GM23248 (cell line): ENCODE measurements around the gene BAG1. TPM values are rescaled to one million over a fixed set of nuclear protein-coding genes. Genes with fewer than 3 reads are reported as not detected.

Experiments used
- DNase-seq: peaks from one replicate; pipeline ENCODE4 v3.0.0-alpha.2; 2015
- H2AFZ ChIP-seq: fragments of 200-600 bp; sonication (generic); 2 replicates; pipeline ENCODE4 v1.6.1; 2016; ENCODE audit warnings: antibody characterized with exemption
- H3F3A ChIP-seq: fragments of 200-600 bp; sonication (generic); 2 replicates; pipeline ENCODE4 v1.6.1; 2016; ENCODE audit warnings: mild to moderate bottlenecking, antibody characterized with exemption, mixed run types; ENCODE audit not compliant: insufficient read depth
- H3K27ac ChIP-seq: fragments of 200-600 bp; sonication (generic); 2 replicates; pipeline ENCODE4 v1.5.1; 2016; ENCODE audit warnings: mild to moderate bottlenecking
- H3K27me3 ChIP-seq: fragments of 200-600 bp; sonication (generic); replicated peaks from 2 replicates; pipeline ENCODE4 v1.6.1; 2016; ENCODE audit warnings: mild to moderate bottlenecking; ENCODE audit not compliant: insufficient read depth
- H3K36me3 ChIP-seq: fragments of 200-600 bp; sonication (generic); 2 replicates; pipeline ENCODE4 v1.6.1; 2016; ENCODE audit warnings: low read depth, mild to moderate bottlenecking
- H3K4me1 ChIP-seq: fragments of 200-600 bp; sonication (generic); 2 replicates; pipeline ENCODE4 v1.6.1; 2016; ENCODE audit warnings: mild to moderate bottlenecking; ENCODE audit not compliant: insufficient read depth
- H3K4me2 ChIP-seq: fragments of 200-600 bp; sonication (generic); one replicate; pipeline ENCODE4 v1.6.1; 2016; ENCODE audit warnings: mild to moderate bottlenecking; ENCODE audit not compliant: unreplicated experiment
- H3K4me3 ChIP-seq: fragments of 200-600 bp; sonication (generic); 2 replicates; pipeline ENCODE4 v1.5.1; 2016; ENCODE audit warnings: mild to moderate bottlenecking
- H3K79me2 ChIP-seq: fragments of 200-600 bp; sonication (generic); 2 replicates; pipeline ENCODE4 v1.6.1; 2016; ENCODE audit warnings: mild to moderate bottlenecking; ENCODE audit not compliant: insufficient read depth
- H3K9ac ChIP-seq: fragments of 200-600 bp; sonication (generic); 2 replicates; pipeline ENCODE4 v1.6.1; 2016; ENCODE audit warnings: mild to moderate bottlenecking
- H3K9me2 ChIP-seq: fragments of 200-600 bp; sonication (generic); 2 replicates; pipeline ENCODE4 v1.6.1; 2016; ENCODE audit warnings: mixed run types, mild to moderate bottlenecking, moderate library complexity; ENCODE audit not compliant: insufficient read depth
- H3K9me3 ChIP-seq: fragments of 200-600 bp; sonication (generic); one replicate; pipeline ENCODE4 v1.6.1; 2017; ENCODE audit warnings: low read depth
- H4K20me1 ChIP-seq: fragments of 200-600 bp; sonication (generic); 2 replicates; pipeline ENCODE4 v1.6.0; 2016; ENCODE audit not compliant: insufficient read depth
- EZH2 ChIP-seq: fragments of 200-600 bp; sonication (generic); IDR thresholded peaks from 2 replicates; pipeline ENCODE4 v1.6.1; 2018; ENCODE audit warnings: antibody characterized with exemption, mild to moderate bottlenecking; ENCODE audit not compliant: insufficient read depth, poor library complexity, severe bottlenecking
- EZH2phosphoT487 ChIP-seq: fragments of 200-600 bp; sonication (generic); IDR thresholded peaks from 2 replicates; pipeline ENCODE4 v1.6.1; 2018; ENCODE audit warnings: antibody characterized with exemption, moderate library complexity, mild to moderate bottlenecking, low read depth; ENCODE audit not compliant: insufficient read depth
- WGBS, 2 experiments: methylation state at CpG; one replicate each; pipeline ENCODE4 v1.1.6; 2015 to 2017; ENCODE audit warnings: low lambda C conversion rate in 2 of 2, low coverage in 1 of 2; ENCODE audit errors: missing lambda C conversion rate in 2 of 2; 5-methylcytosine and 5-hydroxymethylcytosine counted together
- in situ Hi-C: fragments of 300-500 bp; cut with MboI; formaldehyde crosslinking; loops from 2 replicates; pipeline ENCODE4 v1.15.0; 2020
- polyA plus RNA-seq: library from polyadenylated mRNA; unstranded; fragments of >200 nt; fragmentation: Nextera tagmentation; extraction: Ambion mirVana; gene quantifications from 2 replicates; pipeline ENCODE4 v1.2.1, GENCODE V29; 2016
- total RNA-seq: library from RNA; depleted of rRNA; stranded (reverse); fragments of >200 nt; shearing (Covaris generic); gene quantifications from 2 replicates; pipeline ENCODE4 v1.2.3, GENCODE V29; 2014

Gene BAG1
- total and polyA plus RNA-seq, 2 experiments from 2014 or later, result 38.2 to 49.7 TPM

DNA sequence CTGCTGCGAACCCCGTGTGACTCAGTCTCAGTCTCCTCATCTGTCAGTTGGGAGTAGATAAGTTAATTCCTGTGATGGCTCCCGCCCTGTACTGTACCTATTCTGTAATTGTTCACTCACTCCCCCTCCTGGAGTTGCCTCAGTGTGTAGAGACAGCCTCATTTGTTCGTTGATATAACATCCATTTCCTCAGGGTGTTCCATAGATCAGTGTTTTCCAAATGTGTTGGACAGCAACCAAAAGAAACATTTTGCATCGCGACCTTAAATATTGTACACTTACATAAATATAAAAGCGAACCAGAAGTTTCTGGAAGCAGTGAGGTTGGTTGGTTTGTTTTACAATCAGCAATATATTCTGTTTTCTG, 26.5 kb upstream of the BAG1 start:
- WGBS, 2 experiments, result 21 to 22% methylated on average over 7 of the region's 7 CpGs
- Histone ChIP-seq H3K4me2 (peak overlapping the region; percentile 91), H3K4me3 (peak overlapping the region; percentile 86), H2AFZ (no peak overlapping the region), H3K9me2 (no peaks in the 10 kb centered on the region), H3K9me3 (no peaks in the 10 kb centered on the region), H3K27me3 (no peaks in the 10 kb centered on the region), H3F3A (peaks cover 18% of the 10 kb centered on the region), H3K79me2 (peaks cover 52% of the 10 kb centered on the region), H3K36me3 (peaks cover 11% of the 10 kb centered on the region; the same call in 1 of the 2 replicates), H3K9ac (peak overlapping the region; percentile 99), H3K27ac (peak overlapping the region; percentile 100), H3K4me1 (0 out of 2 replicates have a peak, but pooled peaks cover 22% of the 10 kb centered on the region), H4K20me1 (no peaks in the 10 kb centered on the region)
- in situ Hi-C loops, result no loop called here
- TF ChIP-seq EZH2phosphoT487 (no peak), EZH2 (no peak)
- no peak for DNase-seq

DNA sequence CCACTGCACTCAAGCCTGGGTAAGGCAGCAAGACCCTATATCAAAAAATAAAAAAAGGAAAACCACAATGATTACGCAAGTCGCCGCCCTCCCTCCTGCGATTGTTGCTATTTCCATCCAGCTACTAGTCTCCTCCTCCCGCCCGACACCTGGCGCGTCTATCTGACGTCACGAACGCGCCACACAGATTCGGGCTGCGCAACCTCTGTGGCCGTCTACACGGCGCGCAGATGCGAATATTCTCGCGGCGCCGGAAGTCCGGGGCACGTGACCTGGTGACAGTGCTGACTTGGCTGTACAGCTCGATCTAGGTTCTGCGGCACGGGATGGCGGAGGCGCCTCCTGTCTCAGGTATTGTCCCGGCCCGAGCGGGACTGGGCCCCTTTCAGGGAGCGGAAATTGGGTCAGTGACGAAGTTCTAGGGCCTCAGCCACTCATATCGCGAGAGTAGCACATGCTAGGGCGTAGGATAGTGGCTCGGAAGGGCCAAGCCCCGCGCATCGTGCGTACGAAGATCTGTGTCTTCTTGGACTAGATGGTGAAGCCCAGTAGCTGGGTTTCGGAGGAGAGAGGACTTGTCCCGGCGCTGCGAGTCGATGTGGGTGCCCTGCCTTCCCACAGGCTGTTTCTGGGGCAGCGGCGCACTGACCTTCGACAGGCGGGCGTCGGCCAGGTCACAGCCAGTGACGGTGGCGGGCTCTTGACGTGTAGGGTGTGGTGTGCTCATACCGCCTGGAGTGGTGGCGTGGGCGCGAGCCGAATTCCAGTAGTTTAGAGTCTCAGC, 25.9 kb upstream of the BAG1 start, which contains the start of gene NFX1:
Gene NFX1, plus strand, starts transcription at position 270 of the 784 bp plus-strand sequence. Its CDS starts 57 bp downstream, at position 327.
- peak within 1 kb of the TSS; percentile 96 for H3K4me2 ChIP-seq
- peaks cover 22% of the 10 kb centered on the region for H3F3A ChIP-seq
- no peaks in the 10 kb centered on the region for H3K9me2 ChIP-seq
- in situ Hi-C loops, result no loop called here
- WGBS, 2 experiments, result 1 to 2% methylated on average over 60 to 63 of the region's 63 CpGs
- peak within 1 kb of the TSS; percentile 100 for H3K27ac ChIP-seq
- peaks cover 5% of the 10 kb centered on the region; the same call in 1 of the 2 replicates for H3K36me3 ChIP-seq
- peak within 1 kb of the TSS; percentile 99 for H3K9ac ChIP-seq
- H4K20me1 ChIP-seq, result no peaks in the 10 kb centered on the region
- H2AFZ ChIP-seq, result peak within 1 kb of the TSS; percentile 64
- peak within 1 kb of the TSS; percentile 86 for H3K4me3 ChIP-seq
- no peaks in the 10 kb centered on the region for H3K27me3 ChIP-seq
- peak; percentile 99 for DNase-seq
- H3K9me3 ChIP-seq, result no peaks in the 10 kb centered on the region
- H3K4me1 ChIP-seq, result 0 out of 2 replicates have a peak, but pooled peaks cover 22% of the 10 kb centered on the region
- TF ChIP-seq EZH2 (no peak), EZH2phosphoT487 (no peak)
- H3K79me2 ChIP-seq, result peaks cover 46% of the 10 kb centered on the region

DNA sequence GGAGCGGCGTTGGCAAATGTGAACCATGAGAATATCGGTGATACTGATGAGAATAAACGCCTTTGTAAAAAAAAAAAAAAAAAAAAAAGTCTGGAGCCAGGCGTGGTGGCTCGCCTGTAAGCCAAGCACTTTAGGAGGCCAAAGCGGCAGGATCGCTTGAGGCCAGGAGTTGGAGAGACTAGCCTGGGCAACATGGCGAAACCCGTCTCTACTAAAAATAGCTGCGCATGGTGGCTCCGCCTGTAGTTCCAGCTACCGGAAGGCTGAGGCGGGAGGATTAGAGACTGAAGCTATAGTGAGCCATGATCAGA, 25.4 kb upstream of the BAG1 start:
- H3K27ac ChIP-seq, result peak overlapping the region; percentile 100
- 0 out of 2 replicates have a peak, but pooled peaks cover 22% of the 10 kb centered on the region for H3K4me1 ChIP-seq
- 1 to 2% methylated on average over 11 to 14 of the region's 14 CpGs for WGBS, 2 experiments
- no peaks in the 10 kb centered on the region for H3K36me3 ChIP-seq
- H3K9me3 ChIP-seq, result no peaks in the 10 kb centered on the region
- no peaks in the 10 kb centered on the region for H3K9me2 ChIP-seq
- TF ChIP-seq EZH2 (no peak), EZH2phosphoT487 (no peak)
- in situ Hi-C loops, result no loop called here
- H2AFZ ChIP-seq, result peak overlapping the region; percentile 64
- H3K9ac ChIP-seq, result peak overlapping the region; percentile 99
- peak overlapping the region; percentile 86 for H3K4me3 ChIP-seq
- no peaks in the 10 kb centered on the region for H4K20me1 ChIP-seq
- H3K27me3 ChIP-seq, result no peaks in the 10 kb centered on the region
- DNase-seq, result no peak
- H3K79me2 ChIP-seq, result peaks cover 40% of the 10 kb centered on the region
- peak overlapping the region; percentile 96 for H3K4me2 ChIP-seq
- peaks cover 22% of the 10 kb centered on the region for H3F3A ChIP-seq

DNA sequence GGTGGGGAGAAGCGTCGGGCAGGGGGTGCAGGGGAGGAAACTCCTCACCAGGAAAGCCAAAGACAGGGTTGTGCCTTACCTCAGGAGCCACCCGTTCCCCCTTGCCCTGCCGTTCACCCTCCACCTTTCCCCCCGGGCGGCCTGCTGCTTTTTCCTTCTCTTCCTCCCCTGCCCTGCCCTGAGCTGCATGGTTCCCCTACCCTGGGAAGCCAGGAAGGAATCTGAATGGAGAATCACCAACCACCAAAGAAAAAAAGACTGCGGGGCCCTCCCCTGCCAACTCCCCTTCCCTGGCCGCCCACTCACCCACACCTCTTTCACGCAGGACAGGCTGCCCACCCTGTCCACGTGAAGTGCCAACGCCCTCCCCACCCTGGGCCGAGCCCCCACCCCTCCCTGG, 25.0 kb upstream of the BAG1 start:
- H3K36me3 ChIP-seq, result no peaks in the 10 kb centered on the region

More for the DNA sequence above, 25.0 kb upstream of the BAG1 start:
- peak; percentile 43 for DNase-seq
- in situ Hi-C loops, result no loop called here
- H3K27me3 ChIP-seq, result no peaks in the 10 kb centered on the region
- peak overlapping the region; percentile 99 for H3K9ac ChIP-seq
- H3K4me1 ChIP-seq, result 0 out of 2 replicates have a peak, but pooled peaks cover 22% of the 10 kb centered on the region
- H3K9me2 ChIP-seq, result no peaks in the 10 kb centered on the region
- H3F3A ChIP-seq, result peaks cover 22% of the 10 kb centered on the region
- H3K4me2 ChIP-seq, result peak overlapping the region; percentile 96
- peak overlapping the region; percentile 33; the same call in 1 of the 2 replicates for H2AFZ ChIP-seq
- WGBS, 2 experiments, result 14 to 40% methylated on average over 1 to 12 of the region's 12 CpGs
- H3K4me3 ChIP-seq, result peak overlapping the region; percentile 86
- TF ChIP-seq EZH2 (no peak), EZH2phosphoT487 (no peak)
- peak overlapping the region; percentile 100 for H3K27ac ChIP-seq
- no peaks in the 10 kb centered on the region for H4K20me1 ChIP-seq
- no peaks in the 10 kb centered on the region for H3K9me3 ChIP-seq
- peaks cover 36% of the 10 kb centered on the region for H3K79me2 ChIP-seq
